Keratinocyte (primary cell): ENCODE results near the gene PYROXD2. TPM values are rescaled to one million over a fixed set of nuclear protein-coding genes. Genes with fewer than 3 reads are reported as not detected.

Experiments
- DNase-seq: peaks from one replicate; pipeline ENCODE4 v3.0.0-alpha.2; 2011; ENCODE audit warnings: low read depth, missing footprints, low spot score
- FAIRE-seq: peaks from 2 replicates; lab custom pipeline; 2011; peaks lifted over from hg19 to GRCh38; lab: Jason Lieb, UNC
- H2AFZ ChIP-seq: 2 replicates; pipeline ENCODE4 v1.6.0; 2012; ENCODE audit warnings: low read length, control low read depth, inconsistent platforms; ENCODE audit not compliant: control insufficient read depth
- H3K27ac ChIP-seq: 2 replicates; pipeline ENCODE4 v1.5.1; 2011; ENCODE audit warnings: low read length; ENCODE audit not compliant: control insufficient read depth, insufficient read depth
- H3K27me3 ChIP-seq: 3 replicates; pipeline ENCODE4 v1.6.0; 2011; ENCODE audit warnings: low read length; ENCODE audit not compliant: control insufficient read depth, insufficient read depth; ENCODE audit errors: extremely low read depth
- H3K36me3 ChIP-seq, 2 experiments: 2 replicates in 1 of 2; 3 replicates in 1 of 2; pipeline ENCODE4 v1.5.1; 2011; ENCODE audit warnings: low read length in 2 of 2, mild to moderate bottlenecking in 1 of 2; ENCODE audit not compliant: control insufficient read depth in 2 of 2, insufficient read depth in 2 of 2; ENCODE audit errors: extremely low read depth in 1 of 2
- H3K4me1 ChIP-seq: 3 replicates; pipeline ENCODE4 v1.5.1; 2011; ENCODE audit warnings: low read length; ENCODE audit not compliant: control insufficient read depth, insufficient read depth; ENCODE audit errors: extremely low read depth
- H3K4me2 ChIP-seq: 3 replicates; pipeline ENCODE4 v1.6.0; 2011; ENCODE audit warnings: low read depth, low read length; ENCODE audit not compliant: control insufficient read depth, insufficient read depth; ENCODE audit errors: extremely low read depth
- H3K4me3 ChIP-seq, 3 experiments: fragments of 200-600 bp in 1 of 3; sonication (generic) in 1 of 3; 2 replicates in 2 of 3; 3 replicates in 1 of 3; pipeline ENCODE4 v1.5.1; 2011 to 2016; ENCODE audit warnings: low read length in 3 of 3, mild to moderate bottlenecking in 3 of 3, control low read depth in 2 of 3, inconsistent platforms in 1 of 3, low read depth in 1 of 3, mixed read lengths in 1 of 3, mixed run types in 1 of 3, moderate library complexity in 1 of 3; ENCODE audit not compliant: control insufficient read depth in 2 of 3, insufficient read depth in 2 of 3; ENCODE audit errors: extremely low read depth in 1 of 3
- H3K79me2 ChIP-seq: 2 replicates; pipeline ENCODE4 v1.6.0; 2012; ENCODE audit warnings: low read length; ENCODE audit not compliant: control insufficient read depth, insufficient read depth
- H3K9ac ChIP-seq: 3 replicates; pipeline ENCODE4 v1.6.0; 2011; ENCODE audit warnings: low read length; ENCODE audit not compliant: control insufficient read depth, insufficient read depth; ENCODE audit errors: extremely low read depth
- H3K9me1 ChIP-seq: 3 replicates; pipeline ENCODE4 v1.6.0; 2011; ENCODE audit warnings: low read length; ENCODE audit not compliant: control insufficient read depth, insufficient read depth; ENCODE audit errors: extremely low read depth
- H3K9me3 ChIP-seq: 2 replicates; pipeline ENCODE4 v1.5.1; 2012; ENCODE audit warnings: low read depth, low read length; ENCODE audit not compliant: control insufficient read depth
- H4K20me1 ChIP-seq: 3 replicates; pipeline ENCODE4 v1.6.0; 2011; ENCODE audit warnings: low read length; ENCODE audit not compliant: control insufficient read depth, insufficient read depth; ENCODE audit errors: extremely low read depth
- CTCF ChIP-seq, 3 experiments: IDR thresholded peaks in 1 of 3; conservative IDR thresholded peaks in 1 of 3; optimal IDR thresholded peaks in 1 of 3; 2 replicates in 2 of 3; 3 replicates in 1 of 3; pipeline versions ENCODE3 to v1.5.1; 2011; ENCODE audit warnings: low read length in 3 of 3, mild to moderate bottlenecking in 3 of 3, moderate library complexity in 2 of 3, control low read depth in 1 of 3, inconsistent platforms in 1 of 3; ENCODE audit not compliant: insufficient read depth in 2 of 3; ENCODE audit errors: extremely low read depth in 1 of 3
- EZH2 ChIP-seq: IDR thresholded peaks from one replicate; pipeline ENCODE4 v1.6.1; 2012; ENCODE audit warnings: inconsistent platforms, mild to moderate bottlenecking, low read length, moderate library complexity
- dilution Hi-C: fragments of 300-500 bp; cut with MboI; formaldehyde crosslinking; loops from one replicate; pipeline ENCODE4 v1.7.0; 2020; ENCODE audit warnings: low sequenced_read_pairs; ENCODE audit not compliant: extremely low pct_ligation_motif_present
- polyA plus RNA-seq, 5 experiments: library from polyadenylated mRNA; depleted of rRNA in 3 of 5; stranded (reverse) in 3 of 5; stranded (forward) in 1 of 5; unstranded in 1 of 5; fragments of >200 nt; gene quantifications; 1 replicate in 1 of 5; 2 replicates in 3 of 5; 3 replicates in 1 of 5; pipeline versions ENCODE4 v1.2.1 to v1.2.3, GENCODE V29; 2011 to 2012; ENCODE audit warnings: missing spikeins in 2 of 5, low read depth in 1 of 5, low replicate concordance in 1 of 5

Gene PYROXD2
- polyA plus RNA-seq, 1 donor (not counting 4 experiments of a cell fraction or from before 2014, with no cell fraction given): 4.4 TPM

GRCh38 chr10:98431016-98431415 lies 16.0 kb upstream of the PYROXD2 start:
- Histone ChIP-seq H3K27ac (no peak overlapping the region), H2AFZ (no peak overlapping the region), H3K4me1 (no peaks in the 10 kb centered on the region), H3K4me3 (no peak overlapping the region), H3K36me3 (peaks cover 15 to 41% of the 10 kb centered on the region in 2 experiments), H4K20me1 (no peaks in the 10 kb centered on the region), H3K27me3 (no peaks in the 10 kb centered on the region), H3K9me1 (no peaks in the 10 kb centered on the region), H3K79me2 (no peaks in the 10 kb centered on the region), H3K9me3 (no peaks in the 10 kb centered on the region), H3K9ac (no peak overlapping the region), H3K4me2 (no peak overlapping the region)
- TF ChIP-seq CTCF (optimal IDR thresholded peaks at IDR 0.05 in 1 of 3, IDR thresholded peaks at IDR 0.05 in 1 of 3, conservative IDR thresholded peaks at IDR 0.05 in 1 of 3; ENCODE audit: extremely low read depth in 1 of 3, insufficient read depth in 2 of 3, low read length in 3 of 3) (no peak), EZH2 (no peak)
- FAIRE-seq (no peak), DNase-seq (no peak)
- dilution Hi-C loops: no loop called here

- no peaks in the 10 kb centered on the region for H3K9me3 ChIP-seq
- no peak for TF ChIP-seq CTCF (optimal IDR thresholded peaks at IDR 0.05 in 1 of 3, IDR thresholded peaks at IDR 0.05 in 1 of 3, conservative IDR thresholded peaks at IDR 0.05 in 1 of 3; ENCODE audit: extremely low read depth in 1 of 3, insufficient read depth in 2 of 3, low read length in 3 of 3)
- no peak for TF ChIP-seq EZH2
- no peaks in the 10 kb centered on the region for H4K20me1 ChIP-seq
- H2AFZ ChIP-seq: no peak overlapping the region
- H3K79me2 ChIP-seq: no peaks in the 10 kb centered on the region
- no peak overlapping the region for H3K27ac ChIP-seq
- H3K9me1 ChIP-seq: no peaks in the 10 kb centered on the region
- no peak overlapping the region for H3K4me2 ChIP-seq
- no peaks in the 10 kb centered on the region for H3K27me3 ChIP-seq
- DNase-seq (no peak), FAIRE-seq (no peak)
- H3K9ac ChIP-seq: no peak overlapping the region
- dilution Hi-C loops: no loop called here
- H3K4me3 ChIP-seq: no peak overlapping the region
- H3K36me3 ChIP-seq: peaks cover 10 to 36% of the 10 kb centered on the region in 2 experiments
- H3K4me1 ChIP-seq: peaks cover under 1% of the 10 kb centered on the region
Observed at GRCh38 chr10:98430427-98430826, 15.4 kb upstream of the PYROXD2 start.
